ENCODE data around the gene HSPG2.

HSPG2 gene

DNA sequence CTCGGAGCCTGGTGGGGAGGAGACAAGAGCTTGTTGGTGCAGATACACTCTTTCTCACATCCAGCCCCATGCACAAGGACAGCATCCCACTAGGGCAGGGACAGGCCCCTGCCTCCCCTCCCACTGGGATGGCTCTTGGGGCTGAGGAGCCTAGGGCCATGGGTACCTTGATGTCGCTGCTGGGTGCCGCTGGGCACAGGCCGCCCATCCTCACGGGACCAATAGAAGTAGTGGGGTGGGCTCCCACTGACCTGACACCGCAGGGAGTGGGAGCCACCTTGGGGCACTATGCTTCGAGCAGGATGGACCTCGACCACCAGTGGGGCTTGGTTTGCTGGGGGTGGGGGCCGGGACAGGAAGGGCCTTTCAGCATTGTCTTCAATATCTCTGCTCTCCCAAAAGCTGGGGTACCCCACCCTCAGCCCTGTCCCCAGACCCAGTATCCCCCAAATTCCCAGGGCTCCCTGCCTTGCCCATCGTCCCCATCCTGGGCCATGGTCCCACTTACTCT is 77.4 kb downstream of the HSPG2 start:
- DNase-seq: no peak

DNA sequence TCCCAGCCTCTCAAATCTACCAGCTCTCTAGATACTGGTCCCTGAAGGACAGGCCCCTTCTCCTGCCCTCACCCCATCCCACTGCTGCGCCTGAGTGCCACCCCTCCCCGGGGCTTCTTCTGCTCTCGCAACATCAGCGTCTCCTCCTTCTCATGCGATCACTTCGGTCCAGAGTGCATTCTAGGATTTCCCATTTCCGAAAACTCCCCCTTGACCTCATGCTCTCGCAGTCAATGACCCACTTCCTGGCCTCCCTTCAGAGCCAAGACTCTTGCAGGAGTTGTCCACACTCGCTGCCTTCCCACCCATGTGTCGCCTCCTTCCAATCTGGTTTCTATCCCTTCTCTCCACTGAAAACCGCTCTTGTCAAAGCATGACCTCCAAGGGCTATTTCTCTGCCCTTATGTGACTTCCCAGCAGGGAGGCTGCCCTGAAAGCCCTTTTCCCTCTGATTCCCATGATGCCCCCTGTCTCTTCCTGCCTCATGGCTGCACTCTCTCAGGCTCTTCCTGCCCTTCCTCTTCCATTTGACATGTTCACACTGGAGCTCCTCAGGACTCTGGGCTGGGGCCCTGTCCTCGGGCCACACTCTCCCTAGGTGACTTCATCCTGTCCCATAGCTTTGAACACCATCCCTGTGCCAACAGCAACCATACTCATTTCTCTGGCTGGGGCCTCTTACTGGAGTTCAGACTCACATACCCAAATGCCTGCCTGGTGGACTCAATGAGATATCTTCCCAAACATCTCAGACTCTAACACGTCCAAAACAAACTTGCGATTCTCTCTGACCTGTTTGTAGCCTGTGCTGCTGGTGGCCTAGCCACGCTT is 79.1 kb downstream of the HSPG2 start:
- DNase-seq: no peak

- peak; percentile 43 for DNase-seq
Measured at GRCh38 chr1:21857142-21857839, 79.8 kb downstream of the HSPG2 start.

GRCh38 chr1:21855257-21856096 is 81.6 kb downstream of the HSPG2 start:
- DNase-seq: no peak

- DNase-seq: no peak
Measured at GRCh38 chr1:21854751-21855131, 82.4 kb downstream of the HSPG2 start.

- no peak for DNase-seq
Measured at GRCh38 chr1:21854090-21854750, 82.9 kb downstream of the HSPG2 start.

DNA sequence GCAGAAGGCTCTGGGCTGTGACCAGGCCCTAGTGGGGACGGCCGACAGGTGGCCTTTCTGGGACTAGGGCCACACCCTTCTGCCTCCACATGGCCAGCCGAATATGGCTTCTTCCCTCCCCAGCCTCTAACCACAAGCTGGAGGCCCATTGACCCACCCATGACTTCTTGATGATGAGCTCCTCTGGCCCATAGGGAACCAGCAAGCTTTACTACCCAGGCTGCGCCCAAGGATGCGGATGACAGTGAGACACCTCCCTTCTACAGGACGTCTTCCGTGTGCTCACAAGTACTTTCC is 84.0 kb downstream of the HSPG2 start:
- peak; percentile 36 for DNase-seq

DNA sequence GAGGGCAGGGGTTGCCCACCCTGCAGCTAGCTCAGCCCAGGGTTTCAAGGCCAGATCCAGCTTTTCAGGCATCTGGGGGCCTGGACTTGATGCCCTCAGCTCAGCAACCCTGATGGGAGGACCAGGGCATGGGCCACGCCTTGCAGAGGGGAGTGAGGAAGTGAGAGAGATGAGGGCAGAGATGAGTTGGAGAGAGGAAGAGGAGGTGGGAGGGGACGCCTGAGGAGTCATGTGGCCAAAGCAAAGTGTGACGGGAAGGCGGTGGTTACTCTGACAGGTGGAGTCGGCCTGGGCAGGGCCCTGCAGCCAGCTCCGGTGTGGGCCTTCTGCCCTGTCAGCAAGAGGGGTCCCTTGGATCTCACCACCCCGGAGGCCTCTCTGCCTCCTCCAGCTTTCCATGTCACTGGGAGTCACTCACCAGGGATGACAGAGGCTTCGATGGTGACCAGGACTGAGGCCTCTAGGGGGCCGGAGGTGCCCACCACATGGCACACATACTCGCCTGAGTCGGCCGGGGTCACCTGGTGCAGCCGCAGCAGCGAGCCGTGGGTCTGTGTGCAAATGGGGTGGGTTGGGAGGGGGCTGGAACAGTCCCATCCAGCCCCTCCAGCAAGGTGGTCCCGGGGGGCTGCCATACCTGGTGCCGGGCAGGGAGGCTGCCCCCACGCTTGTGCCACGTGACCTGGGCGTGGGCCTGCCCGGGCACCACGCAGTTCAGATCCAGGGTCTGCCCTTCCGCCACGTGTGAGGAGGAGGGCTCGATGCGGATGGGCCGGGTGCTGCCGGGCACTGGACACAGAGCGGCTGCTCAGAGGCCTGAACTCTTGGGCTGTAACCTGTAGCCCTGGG is 84.6 kb downstream of the HSPG2 start:
- no peak for DNase-seq

- DNase-seq: no peak
Measured at GRCh38 chr1:21851430-21852250, 85.5 kb downstream of the HSPG2 start.

- DNase-seq: no peak
Measured at GRCh38 chr1:21849909-21850576, 87.1 kb downstream of the HSPG2 start.

- no peak for DNase-seq
Measured at GRCh38 chr1:21848524-21849174, 88.5 kb downstream of the HSPG2 start.

DNA sequence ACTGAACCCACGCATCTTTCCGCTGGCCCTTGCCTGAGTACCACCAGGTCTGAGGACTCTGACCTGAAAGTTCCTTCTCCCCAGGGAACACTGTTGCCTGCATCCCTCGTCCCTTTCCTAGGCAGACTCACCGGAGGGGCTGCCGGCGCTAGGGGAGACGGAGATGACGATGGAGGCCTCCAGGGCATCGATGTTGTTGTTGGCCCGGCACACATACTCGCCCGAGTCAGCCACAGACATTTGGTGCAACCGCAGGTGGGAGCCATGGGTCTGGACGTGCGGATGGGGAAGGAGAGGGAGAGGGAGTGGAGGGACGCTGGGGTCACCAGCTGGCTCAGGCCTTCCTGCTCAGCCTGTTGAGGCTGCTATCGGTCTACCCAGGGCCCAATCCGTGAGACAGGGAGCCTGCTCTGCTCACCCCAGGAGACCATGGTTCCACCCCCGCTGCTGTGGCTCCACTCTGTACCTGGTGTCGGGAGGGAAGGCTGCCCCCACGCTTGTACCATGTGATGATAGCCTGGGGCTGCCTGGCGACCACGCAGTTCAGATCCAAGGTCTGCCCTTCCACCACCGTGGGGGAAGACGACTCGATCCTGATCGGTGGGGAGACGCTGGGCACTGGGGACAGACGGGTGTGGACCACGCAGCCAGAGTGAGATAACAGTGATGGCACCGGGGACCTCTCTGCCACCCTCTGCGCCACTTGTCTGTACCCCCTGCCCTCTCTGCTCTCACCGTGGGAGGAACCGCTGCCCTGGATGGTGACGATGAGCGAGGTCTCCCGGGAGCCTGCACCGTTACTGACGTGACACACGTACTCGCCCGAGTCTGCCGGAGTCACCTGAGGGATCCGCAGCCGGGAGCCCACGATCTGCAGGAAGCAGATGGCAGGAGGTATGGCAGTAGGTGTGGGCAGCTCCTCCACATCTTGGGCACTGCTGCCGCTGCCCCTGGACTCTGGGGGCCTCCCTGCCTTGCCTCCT is 89.6 kb downstream of the HSPG2 start:
- no peak for DNase-seq

DNA sequence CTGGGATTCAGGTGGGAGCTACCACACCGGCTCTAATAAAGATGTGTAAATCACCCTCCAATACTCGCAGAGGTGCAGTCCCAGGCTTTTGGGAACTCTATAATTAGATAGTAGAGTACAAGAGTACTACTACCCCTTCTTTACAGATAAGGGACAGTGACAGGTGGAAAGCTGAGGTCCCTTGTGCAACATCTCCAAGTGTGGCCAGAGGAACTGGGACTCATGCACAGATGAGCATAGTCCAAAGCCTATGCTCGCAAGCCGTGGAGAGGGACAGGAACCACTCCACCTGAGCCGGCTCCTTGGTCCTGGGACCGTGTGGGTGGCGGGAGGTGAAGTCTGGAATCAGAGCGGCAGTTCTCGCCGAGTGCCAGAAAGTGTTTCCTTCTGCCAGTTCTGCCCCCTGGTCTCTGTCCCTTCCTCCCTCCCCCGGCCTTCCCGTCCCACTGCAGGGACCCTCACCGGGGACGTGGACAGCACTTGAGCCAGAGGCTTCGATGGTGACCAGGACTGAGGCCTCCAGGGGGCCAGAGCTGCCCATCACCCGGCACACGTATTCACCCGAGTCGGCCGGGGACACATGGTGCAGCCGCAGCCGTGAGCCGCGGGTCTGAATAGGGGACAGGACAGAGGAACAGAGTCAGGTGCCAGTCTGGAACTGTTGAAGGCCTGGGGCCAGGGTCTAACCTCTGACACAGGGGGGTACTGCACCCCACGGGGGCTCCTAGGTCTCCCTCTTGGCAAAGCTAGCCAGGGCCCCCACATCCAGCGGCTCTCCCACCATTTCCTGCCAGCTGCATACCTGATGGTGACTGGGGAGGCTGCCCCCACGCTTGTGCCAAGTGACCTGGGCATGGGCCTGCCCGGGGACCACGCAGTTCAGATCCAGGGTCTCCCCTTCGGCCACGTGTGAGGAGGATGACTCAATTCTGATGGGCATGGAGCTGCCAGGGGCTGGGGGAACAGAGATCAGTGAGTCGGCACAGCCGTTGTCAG is 91.2 kb downstream of the HSPG2 start:
- no peak for DNase-seq

GRCh38 chr1:21843996-21844395 is 93.1 kb downstream of the HSPG2 start:
- no peak for DNase-seq

DNA sequence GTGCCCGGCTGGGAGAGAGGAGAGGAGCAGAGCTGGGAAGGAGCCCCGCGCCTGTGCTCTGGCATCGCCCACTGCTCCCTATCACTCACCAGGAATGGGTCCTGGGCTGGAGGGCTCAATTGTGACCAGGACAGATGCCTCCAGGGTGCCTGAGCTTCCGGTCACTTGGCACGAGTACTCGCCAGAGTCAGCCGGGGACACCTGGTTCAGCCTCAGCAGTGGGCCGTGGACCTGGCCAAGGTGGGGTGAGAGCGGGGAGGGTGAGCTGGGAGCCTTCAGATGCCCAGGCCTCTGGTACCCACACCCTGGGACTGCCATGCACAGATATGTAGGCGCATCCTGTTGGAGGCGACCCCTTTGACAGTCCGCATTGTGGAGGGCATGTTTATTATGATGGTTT is 93.9 kb downstream of the HSPG2 start:
- DNase-seq: no peak

DNA sequence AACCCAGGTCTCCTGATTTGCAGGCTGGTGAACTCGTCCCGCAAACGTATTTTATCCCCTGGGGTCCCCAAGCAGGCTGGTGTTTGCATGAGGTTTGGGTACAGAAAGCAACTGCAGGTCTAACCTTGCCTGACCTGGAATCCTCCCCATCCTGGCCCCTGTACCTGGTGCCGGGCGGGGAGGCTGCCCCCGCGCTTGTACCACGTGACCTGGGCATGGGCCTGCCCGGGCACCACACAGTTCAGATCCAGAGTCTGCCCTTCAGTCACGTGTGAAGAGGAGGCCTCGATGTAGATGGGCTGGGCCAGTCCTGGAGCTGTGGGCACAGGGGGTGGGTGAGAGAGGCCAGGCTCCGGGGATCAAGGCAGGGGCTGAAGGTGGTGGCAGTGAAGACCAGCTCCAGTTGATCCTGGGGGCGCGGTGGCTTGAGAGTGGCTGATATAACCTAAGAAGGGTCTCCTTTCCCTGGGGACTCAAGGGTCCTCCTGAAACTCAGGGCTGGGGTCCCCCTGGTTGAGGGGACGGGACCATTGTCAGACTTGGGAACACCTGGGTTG is 94.4 kb downstream of the HSPG2 start:
- DNase-seq: no peak

- no peak for DNase-seq
Measured at GRCh38 chr1:21841852-21842466, 95.2 kb downstream of the HSPG2 start.
